HG03521 (cell line): Measurements from ENCODE around the gene SLC6A3.
A peak's percentile ranks its signal among the peaks of the same experiment; 100 is the strongest.

Experiments used
- ATAC-seq: cut with Tn5 transposase; IDR thresholded peaks from one replicate; pipeline ENCODE4 v1.9.1; 2021; ENCODE audit warnings: mild to moderate bottlenecking, moderate library complexity; ENCODE audit not compliant: unreplicated experiment

SLC6A3 gene

DNA sequence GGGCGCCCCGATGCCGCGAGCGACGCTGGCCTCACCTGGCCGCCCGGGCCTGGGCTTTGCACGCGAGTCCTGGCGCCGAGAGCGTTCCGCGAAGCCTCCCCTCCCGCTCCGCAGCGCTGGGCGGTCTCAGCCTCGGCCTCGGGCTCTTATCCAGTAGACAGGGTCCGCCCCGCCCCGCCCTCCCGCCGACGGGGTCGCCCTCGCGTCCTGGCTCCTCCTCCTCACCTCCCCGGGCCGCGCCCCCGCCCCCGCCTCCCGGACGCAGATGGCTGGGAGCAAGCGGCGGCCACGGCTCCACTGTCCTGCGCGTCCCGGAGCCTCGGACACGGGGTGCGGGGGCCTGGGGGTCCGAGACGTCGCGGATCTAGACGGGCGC, at the start of gene SLC6A3:
Gene SLC6A3 (minus strand): TSS at position 128 of the 376 bp plus-strand sequence. CDS start 2,243 bp downstream, outside the sequence.
- ATAC-seq: no peak

DNA sequence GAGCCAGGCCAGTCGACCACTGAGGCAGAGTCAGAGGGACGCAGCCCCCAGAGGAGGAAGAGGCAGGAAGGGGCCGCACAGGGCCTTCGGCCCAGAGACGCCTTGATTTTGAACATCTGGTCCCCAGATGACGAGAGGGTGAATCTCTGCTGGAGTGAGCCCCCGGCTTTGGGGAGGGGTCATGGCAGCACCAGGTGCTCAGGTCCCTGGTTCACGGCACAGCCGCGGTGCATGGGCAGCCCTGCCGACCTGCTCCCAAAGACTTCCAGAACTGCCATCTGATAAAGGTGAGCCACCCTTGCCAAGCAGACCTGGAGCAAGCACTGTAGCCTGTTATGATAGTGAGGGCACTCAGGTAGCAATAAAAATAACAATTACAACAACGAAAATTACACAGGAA, 48.7 kb upstream of the SLC6A3 start:
- no peak for ATAC-seq

DNA sequence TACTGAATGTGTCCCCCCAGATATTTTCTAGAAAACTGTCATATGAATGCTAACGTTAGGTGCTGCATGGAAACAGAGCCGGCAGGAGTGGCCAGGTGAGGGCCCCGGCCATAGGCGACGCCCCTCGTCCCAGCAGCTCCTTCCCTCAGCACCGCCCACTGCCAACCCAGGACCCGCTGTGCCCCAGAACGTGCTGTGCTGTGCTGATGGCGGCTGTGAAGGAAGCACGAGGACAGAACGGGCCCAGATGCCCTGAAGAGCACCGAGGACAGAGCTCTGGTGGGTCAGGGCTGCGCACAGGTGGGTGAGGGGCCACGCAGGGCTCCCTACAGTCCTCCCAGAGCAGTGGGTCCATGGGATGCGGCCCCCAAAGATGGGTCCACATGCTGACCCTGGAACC, 48.2 kb upstream of the SLC6A3 start:
- no peak for ATAC-seq

DNA sequence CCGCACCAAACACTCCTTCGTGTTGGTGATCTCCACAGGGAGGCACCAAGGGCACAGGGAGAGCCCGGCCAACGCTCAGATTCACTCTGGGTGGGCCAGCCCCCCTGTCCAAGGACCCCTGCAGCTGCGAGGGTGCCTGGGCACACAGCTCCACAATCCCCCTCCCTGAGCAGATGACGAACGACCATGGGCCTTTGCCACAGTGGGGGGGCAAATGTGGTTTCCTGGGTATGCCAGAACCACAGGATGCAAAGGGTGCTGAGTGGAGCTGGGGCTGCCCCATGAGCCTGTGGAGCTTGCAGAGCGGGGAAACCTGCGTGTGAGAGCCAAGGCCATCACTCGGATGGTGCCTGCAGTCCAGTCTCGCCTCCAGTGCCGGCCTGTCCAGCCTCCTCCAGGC, 47.5 kb upstream of the SLC6A3 start:
- no peak for ATAC-seq

DNA sequence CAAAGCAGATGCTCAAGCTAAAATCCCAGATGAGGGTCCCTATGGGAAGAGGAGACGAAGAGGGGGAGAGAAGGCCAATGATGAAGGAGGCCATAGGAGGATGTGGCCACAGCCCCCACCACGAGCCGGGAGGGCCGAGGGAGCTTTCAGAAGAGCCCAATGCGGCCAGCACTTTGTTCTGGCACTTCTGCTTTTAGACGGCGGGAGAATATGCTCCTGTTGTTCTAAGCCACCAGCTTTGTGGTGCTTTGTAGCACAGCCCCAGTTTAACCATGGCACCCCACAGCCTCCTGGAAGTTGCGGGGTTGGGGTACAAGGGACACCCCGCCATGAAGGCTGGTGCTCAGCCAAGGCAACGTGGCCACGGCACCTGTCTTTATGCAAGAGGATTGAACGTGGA, 45.1 kb upstream of the SLC6A3 start:
- ATAC-seq: no peak

DNA sequence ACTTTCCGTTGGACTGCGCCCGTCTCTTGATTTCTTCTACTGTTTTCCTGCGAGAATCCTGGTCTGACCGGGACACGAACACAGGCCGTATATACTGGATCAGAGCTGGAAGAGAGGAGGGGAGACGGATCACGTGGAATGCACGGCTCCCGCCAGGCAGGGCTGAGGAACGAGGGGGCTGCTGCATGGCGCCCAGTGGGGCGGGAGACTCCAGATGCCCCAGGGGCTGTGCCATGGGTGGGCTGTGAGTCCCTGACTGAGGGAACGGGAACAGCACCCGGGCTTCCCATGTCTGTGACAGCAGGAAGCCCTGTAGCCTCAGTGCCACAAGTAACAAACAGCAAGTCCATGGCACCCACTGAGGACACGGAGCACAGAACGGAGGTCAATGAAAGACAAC, 44.5 kb upstream of the SLC6A3 start:
- ATAC-seq: no peak

DNA sequence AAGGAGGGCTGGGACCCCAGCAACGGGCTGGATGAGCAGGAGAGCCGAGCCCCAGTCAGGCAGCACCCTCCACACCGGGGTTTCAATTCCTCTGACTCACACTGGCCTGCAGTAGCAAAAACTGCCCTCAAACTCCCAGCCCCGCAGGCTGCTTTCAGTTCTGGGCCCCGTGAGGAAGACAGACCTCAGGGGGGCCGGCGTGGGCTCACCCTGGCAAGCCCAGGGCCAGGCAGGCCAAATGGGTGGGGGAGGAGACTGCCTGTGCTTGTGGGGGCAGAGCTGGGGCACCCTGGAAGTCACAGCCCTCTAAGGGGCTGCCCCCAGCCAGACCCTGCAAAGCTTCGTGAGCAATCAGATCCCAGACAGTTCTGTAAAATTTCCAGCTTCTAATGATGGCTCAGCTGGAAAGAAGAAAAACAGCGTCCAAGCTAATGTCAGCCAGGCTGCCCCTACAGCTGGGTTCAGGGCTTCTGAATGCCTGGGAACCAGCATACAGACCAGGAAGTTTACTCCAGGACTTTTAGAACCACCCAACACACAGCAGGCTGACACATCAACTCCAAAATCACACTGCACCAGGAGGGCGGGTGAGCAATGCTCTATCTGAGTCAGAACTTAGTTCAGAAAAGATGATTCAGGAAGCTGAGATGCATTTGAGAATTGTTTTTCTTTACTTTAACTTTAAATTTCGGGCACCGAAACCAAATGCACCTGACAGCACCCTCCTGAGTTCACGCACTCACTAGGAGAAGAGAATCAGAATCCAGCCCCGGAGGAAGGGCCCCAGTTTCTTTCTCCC, 43.8 kb upstream of the SLC6A3 start:
- ATAC-seq: peak; percentile 53

DNA sequence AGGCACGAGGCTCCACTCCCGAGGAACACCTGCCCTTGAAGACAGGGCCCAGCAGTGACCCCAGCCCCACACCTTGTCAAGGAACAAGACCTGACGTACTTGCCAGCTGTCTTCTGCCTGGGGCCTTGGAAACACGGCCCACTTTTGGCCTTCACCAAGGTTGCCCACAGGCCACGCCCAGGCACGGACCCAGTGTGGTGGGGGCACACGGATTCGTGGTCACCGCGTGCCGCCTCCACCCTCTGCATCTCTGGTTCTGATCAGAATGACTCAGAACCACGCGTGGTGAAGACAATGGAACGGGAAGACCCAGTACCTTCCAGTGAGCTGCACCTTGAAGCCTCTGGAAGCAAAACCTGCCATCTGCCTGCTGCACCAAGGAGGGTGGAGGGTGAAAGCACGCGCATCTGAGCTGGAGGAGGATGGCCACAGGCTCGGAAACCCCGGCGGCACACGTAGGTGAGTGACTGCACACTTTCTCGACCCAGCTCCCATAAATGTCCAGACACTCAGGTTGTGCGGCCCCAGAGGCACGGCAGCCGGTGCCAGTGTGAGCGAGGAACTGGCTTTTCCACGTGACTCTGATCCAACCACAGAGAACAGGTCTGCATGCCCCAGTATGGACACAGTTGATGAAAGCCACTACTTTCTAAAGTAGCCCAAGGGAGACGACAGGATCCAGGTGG, 42.0 kb upstream of the SLC6A3 start:
- no peak for ATAC-seq

DNA sequence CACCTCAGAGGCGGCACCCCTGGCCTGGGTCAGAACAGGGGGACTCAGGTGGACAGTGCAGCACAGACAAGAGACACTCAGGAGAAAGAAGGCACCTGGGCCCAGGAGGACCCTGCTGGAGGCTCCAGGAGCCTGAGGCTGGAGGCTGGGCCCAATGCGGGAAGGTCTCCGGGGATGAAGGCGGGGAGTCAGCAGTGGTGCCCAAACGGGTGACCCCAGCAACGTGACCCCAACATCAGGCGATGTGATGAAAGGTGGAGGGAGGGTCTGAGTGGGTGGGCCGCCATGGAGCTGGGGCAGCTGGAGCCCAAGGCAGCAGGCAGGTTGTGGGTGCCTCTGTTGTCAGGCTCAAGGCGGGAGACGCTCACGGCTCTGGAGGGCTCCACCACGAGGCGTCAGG, 41.0 kb upstream of the SLC6A3 start:
- ATAC-seq: no peak

DNA sequence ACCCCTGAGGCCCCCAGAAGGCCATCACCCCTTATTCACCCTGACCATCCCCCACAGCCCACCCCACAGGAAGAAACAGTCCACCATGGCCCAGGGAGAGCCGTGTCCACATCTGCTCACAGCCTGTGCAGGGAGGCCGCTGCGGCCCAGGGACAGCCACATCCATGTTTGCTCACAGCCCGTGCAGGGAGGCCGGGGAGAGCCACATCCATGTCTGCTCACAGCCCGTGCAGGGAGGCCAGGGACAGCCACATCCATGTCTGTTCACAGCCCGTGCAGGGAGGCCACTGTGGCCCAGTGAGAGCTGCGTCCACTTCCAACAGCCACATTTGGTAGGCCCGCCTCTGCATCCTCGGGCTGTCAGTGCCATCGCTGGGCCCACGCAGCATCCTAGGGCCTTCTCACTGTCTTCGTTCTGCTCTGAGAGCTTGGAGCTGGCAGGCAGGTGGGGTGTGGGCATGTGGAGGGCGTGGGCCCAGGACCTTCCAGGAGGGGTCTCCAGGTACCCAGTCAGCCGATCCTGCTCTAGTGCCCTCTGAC, 40.4 kb upstream of the SLC6A3 start:
- no peak for ATAC-seq

DNA sequence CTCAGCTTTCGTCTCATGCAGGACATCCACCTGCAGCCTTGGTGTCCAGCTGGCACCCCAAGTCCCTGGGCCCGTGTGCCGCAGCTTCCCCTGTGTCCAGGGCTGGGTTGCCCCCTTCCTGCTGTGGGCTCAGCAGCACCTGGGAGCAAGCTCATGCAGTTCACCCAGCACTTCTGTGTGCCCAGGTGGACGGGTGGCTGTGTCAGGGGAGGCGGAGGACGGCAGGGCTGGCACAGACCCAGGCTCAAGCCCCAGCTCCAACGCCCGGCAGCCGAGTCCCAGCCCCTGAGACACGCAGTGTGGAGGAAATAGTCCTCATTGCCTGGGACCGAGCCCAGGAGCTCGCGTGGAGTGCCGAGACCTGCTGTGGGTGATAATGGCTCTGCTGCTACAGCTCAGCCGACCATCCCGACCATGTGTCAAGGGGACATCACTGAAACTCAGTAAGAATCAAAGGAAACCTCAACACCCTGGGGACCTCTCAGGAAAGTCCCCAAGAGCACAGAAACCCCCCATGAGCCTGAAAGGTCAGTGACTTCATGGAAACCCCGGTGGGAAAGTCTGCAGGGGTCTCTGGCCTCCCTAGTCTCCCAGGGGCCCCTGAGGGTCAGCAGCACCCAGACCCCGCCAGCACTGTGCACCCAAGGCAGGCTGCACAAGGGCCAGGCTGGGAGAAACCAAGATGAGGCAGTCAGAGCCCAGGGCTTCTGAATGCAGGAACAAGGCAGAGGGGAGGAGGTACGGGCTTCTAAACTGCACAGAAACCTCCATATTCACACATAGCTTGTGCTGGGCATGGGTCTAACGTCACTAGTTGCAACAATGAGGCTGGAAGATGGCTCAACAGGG, 39.7 kb upstream of the SLC6A3 start:
- peak; percentile 49 for ATAC-seq

DNA sequence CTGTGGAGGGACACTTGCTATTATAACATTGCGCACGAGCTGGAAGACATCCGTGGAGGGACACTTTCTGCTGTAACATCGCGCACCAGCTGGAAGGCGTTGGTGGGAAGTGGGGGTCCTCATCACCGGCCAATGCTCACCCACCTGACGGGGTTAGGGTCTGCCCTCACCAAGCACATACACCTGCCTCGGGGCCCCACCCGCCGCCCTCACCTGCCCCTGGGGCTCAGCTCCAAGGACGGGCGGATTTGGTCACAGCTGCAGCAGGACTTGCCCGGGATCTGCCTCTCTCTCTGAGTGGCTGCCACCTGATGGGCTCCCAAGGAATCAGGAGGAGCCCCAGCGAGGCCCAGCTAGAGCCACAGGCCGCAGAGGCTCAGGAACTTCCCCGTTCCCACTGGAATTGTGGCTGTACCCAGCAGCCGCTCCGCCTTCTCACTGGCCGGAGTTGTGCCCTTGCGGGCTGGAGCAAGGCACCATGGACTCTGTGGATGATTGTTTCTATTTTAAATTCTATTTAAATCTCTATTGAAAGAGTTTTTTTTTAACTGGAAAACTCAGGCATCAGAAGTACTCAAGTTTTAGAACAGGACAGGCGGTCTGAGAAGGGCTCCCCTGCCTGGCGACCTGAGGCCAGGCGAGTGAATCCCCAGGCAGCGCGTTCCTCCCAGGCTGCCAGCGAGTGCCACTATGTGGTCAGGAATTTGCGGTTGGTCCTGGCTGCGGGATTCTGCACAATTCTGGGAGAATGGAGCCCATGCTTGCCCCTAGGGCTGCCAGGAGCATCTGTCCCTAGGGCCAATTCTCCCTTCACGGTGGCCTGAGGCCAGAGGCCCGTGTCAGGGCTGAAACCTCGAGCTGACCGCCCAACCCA, 38.9 kb upstream of the SLC6A3 start:
- no peak for ATAC-seq

DNA sequence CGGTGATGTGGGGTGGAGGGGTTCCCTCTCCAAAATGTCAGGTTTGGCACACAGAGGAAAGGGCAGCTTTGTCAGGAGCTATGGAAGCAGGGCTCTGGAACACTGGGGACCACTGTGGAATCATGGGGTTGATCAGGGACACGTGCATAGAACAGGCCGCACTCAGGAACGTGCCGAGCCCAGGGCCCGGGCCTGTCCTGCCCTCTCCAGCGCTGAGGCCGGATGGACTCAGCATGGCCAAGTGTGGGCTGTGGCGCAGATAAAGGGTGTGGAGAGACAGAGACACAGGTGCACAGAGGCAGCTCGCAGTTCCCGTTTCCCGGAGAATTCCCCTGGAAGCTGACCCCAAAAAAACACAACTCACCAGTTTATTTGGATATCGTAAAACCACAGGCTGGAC, 37.8 kb upstream of the SLC6A3 start:
- ATAC-seq: no peak

DNA sequence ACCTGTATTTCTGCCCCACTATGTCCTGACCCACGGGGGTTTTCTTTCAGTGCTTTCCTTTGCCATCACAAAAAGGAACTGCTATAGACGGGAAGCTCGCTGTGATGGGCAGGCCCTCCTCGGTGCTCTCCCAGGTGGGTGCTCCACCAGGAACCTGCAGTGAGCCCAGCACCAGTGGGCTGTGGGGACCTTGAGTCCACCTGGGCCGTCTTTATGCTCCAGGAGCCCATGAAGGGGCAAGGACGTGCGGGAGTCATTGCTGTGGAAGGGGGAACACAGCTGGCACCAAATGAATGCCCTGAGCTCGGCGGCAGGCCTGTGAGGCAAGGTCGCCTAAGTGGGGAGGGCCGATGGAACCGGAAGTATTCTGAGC, 36.7 kb upstream of the SLC6A3 start:
- ATAC-seq: no peak

DNA sequence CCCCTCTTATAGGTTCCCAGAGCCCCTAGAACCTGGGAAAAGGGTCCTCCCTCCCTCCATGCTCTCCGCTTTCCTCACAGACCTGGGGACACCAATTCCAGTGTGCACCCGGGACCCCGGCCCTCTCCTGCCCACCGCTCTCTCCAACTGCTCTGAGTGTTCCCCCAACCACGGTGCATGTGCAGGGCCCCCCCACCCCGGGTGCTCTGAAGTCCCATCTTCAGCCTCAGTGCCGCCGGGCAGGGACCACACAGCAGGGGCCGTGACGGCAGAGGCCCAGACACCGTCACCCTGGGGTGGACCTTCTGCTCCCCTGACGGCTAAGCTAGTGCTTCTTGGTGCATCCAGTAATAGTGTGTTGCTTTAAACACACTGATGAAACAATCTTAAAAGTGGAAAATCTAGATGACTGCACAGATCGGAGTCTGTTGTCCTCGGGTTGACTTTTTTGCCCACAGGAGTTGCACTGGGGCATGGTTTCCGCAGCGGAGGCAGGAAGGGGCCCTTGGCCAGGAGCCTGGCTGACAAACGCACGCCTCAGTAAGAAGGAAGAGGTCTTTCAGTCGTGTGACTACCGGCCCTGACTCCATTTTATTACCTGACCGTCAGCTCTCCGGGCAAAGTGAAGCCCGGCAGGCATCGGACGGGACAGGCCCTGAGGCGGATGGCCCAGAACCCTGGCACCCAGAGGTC, 36.2 kb upstream of the SLC6A3 start:
- no peak for ATAC-seq

DNA sequence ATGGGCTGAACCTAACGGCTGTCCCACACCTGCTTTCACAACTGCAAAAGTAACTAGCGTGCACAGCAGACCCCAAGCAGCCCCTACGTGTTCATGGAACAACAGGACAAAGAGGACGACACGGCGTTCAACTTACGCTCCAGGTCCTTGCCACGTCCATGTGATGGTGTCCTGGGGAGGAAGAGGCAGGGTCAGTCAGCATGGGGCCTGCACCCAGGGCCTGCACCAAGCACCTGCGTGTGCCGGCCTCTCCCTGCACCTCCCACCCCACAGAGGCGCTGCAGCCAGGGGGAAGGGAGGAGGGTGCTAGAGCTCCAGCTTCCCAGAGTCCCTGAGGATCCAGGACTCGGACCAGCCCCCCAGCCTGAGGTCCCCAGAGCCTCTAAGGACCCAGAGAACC, 35.6 kb upstream of the SLC6A3 start:
- ATAC-seq: no peak

DNA sequence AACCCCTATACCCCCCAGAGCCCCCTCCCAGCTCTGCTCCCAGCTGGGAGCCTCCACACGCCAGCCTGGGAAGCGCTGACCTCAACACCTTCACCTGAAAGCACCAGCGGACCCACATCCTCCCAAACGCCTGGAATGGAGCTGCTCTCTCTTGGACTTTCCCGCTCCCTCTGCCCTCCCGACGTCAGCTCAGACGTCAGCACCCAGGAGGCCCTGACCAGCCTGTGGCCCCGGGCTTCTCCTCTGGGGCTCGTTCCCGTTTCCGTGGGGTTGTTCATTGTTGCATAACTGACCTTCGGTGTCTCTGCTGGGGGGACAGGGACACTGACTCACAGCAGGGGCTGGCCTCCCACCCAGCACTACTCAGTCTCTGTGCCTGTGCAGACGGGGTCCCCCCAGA, 35.0 kb upstream of the SLC6A3 start:
- ATAC-seq: no peak

DNA sequence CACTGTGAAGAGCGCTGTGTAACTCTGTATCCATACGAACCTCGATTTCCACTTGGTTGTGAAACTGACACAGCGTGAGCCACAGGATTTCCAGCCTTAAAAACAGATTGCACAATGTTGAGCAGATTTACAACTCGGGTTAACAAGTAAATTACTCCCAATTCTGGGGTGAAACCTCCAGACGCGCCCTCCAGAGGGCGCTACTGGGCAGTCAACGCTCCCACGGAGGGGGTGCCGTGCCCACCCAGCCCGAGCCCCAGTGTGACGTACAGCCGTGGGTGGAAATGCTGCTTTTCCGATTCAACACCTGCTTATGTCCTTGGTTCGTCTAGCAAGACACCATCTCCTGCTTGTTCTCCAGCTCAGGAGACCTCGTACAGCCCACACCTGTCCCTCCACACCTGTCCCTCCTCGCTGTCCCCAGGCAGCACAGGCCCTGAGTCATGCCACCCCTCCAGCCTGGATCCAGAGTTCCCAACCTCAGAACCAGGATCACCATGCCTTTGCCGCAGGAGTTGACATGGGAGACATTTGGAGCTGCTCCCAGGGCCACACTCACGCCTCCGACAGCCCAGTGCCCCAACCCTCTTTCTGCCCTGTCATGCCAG, 34.4 kb upstream of the SLC6A3 start:
- no peak for ATAC-seq

DNA sequence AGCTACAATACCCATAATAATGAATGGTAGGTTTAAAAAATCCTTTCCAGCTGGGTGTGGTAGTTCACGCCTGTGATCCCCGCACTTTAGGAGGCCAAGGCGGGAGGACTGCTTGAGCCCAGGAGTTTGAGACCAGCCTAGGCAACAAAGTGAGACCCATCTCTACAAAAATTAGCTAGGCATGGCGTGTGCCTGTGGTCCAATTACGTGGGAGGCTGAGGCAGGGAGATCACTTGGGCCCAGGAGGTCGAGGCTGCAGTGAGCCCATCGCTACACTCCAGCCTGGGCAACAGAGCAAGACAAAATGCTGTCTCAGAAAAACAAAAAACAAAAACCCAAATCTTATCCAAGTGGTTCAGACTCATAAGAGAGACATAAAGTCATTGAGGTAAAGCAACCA, 33.8 kb upstream of the SLC6A3 start:
- ATAC-seq: no peak
